Measurements from ENCODE around the gene IGSF23.
A peak's percentile ranks its signal among the peaks of the same experiment; 100 is the strongest.
"Not testable (repeated sequence)": the region's sequence is repeated elsewhere in the genome, so short reads cannot be mapped to it uniquely, and the experiment has no call there.

IGSF23 gene

DNA sequence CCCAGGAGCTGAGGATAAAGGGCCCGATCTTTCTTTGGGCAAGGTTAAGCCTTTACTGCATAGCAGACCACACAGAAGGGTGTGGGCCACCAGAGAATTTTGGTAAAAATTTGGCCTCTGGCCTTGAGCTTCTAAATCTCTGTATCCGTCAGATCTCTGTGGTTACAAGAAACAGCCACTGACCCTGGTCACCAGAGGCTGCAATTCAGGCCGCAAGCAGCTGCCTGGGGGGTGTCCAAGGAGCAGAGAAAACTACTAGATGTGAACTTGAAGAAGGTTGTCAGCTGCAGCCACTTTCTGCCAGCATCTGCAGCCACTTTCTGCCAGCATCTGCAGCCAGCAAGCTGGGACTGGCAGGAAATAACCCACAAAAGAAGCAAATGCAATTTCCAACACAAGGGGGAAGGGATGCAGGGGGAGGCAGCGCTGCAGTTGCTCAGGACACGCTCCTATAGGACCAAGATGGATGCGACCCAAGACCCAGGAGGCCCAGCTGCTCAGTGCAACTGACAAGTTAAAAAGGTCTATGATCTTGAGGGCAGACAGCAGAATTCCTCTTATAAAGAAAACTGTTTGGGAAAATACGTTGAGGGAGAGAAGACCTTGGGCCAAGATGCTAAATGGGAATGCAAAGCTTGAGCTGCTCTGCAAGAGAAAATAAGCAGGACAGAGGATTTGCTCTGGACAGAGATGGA is 49.5 kb downstream of the IGSF23 start:
- DNase-seq (ENCODE audit: low read depth in 2 of 3, low spot score in 1 of 3), result no peak

DNA sequence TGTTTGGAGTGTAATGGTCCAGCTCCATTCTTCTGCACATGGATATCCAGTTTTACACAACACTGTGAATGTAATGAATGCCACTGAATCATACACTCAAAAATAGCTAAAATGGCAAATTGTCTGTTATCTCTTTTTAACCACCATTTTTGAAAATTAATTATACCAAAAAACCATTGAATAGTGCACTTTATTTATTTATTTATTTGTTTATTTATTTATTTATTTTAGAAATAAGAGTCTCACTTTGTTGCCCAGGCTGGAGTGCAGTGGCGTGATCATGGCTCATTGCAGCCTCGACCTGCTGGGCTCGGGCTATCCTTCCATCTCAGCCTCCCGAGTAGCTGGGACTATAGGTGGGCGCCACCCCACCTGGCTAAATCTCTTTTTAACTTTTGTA is 50.6 kb downstream of the IGSF23 start:
- DNase-seq (ENCODE audit: low read depth in 2 of 3, low spot score in 1 of 3), result no peak

DNA sequence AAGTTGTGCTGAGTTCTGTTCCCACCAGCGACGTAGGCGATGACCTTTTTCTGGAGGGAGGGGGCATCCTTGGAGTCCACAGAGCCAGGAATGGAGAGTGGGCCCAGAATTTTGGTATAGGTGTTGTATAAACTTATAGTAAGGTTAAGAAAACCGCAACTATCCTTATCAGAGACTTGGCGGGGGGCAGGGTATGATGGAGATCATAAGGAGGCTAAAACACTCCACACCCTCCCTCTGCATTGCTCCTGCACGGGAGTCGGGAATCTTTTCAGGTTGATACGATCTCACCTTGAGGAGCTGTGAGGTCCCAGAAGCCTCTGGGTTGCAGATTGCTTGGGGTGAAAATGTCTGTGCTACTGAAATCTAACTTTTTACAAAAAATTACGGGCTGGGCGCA is 51.6 kb downstream of the IGSF23 start:
- no peak for DNase-seq (ENCODE audit: low read depth in 2 of 3, low spot score in 1 of 3)

DNA sequence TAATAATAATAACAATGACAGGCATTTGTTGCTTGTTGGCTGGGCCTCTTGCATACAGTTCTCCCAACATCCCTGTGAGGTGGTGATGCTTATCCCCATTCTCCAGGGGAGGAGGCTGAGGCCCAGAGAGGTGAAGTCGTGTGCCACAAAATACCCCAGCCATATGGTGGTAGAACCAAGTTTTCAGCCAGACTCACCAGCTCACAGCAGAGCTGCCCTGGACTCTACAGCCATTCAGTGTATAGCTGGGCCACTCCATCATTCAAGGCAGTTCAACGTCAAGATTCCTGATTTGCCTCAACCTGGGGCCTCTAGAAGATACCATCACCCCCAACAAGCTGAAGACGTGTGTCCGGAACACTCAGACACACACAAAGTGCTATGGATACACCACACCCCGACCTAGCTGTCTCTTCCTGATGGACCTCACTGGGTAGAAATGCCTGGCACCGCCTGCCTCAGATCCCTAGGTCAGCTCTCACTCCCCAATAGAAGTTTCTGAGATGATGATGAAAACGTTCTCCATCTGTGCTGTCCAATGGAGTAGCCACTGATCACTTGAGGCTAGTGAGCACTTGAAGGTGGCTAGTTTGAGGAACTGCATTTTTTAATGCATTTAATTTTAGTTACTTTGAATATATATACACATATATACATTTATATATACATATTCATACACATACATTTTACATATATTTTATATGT is 53.6 kb downstream of the IGSF23 start:
- DNase-seq (ENCODE audit: low read depth in 2 of 3, low spot score in 1 of 3), result no peak

DNA sequence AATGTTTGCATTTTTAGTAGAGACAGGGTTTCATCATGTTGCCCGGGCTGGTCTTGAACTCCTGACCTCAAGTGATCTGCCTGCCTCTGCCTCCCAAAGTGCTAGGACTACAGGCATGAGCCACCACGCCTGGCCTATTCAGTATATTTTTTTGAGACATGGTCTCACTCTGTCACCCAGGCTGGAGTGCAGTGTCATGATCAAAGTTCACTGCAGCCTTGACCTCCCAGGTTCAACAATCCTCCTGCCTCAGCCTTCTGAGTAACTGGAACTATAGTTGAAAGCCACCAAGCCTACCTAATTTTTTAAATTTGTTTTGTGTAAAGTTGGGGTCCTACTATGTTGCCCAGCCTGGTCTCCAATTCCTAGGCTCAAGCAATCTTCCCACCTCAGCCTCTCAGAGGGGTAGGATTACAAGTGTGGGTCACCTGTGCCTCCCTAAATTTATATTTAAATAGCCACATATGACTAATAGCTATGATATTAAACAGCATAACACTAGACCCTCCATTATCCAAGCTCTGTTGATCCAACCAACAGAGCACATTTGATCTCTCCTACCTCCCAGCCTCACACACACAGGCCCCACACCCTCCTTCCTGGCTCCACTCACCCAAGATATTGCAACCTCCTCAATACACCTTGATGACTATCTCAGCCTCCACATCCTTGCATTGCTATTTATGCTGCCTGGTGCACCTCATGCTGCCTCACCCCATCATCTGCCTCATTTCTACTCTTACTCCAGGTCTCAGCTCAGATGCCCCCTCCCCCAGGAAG is 55.8 kb downstream of the IGSF23 start:
- no peak for DNase-seq (ENCODE audit: low read depth in 2 of 3, low spot score in 1 of 3)

DNA sequence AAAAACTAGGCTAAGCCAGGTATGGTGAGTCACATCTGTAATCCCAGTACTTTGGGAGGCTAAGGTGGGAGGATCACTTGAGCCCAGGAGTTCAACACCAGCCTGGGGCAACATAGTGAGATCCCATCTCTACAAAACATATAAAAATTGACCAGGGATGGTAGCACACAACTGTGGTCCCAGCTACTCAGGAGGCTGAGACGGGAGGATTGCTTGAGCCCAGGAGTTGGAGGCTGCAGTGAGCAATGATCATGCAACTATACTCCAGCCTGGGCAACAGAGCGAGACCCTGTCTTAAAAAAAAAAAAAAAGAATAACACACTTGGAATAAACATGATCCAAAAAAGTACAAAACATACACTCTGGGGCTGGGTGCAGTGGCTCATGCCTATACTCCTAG is 56.7 kb downstream of the IGSF23 start:
- DNase-seq (ENCODE audit: low read depth in 2 of 3, low spot score in 1 of 3), result not testable (repeated sequence)

DNA sequence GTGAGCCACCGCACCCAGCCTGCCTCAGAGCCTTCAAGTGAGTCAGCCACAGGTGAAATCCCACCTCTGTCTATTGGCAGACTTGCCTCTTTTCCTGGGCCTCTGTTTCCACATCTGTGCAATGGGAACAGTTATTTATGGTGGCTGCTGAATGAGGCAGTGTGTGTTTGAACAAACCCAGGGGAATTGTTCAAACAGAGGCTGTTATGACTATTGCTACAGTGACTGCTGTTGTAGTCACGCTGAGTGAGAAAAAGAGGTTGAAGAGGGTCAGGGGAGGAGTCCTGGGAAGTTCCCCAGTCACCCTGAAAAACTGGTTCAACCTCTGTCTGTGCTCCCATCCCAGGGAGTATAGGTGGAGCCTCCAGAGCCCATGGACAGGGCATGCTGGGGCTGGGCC is 58.0 kb downstream of the IGSF23 start, which contains the start of gene CEACAM19:
TSS of gene CEACAM19 (plus strand) at position 83 of the 400 bp plus-strand sequence. CDS start 450 bp downstream, outside the sequence.
- DNase-seq (ENCODE audit: low read depth in 2 of 3, low spot score in 1 of 3), result no peak

DNA sequence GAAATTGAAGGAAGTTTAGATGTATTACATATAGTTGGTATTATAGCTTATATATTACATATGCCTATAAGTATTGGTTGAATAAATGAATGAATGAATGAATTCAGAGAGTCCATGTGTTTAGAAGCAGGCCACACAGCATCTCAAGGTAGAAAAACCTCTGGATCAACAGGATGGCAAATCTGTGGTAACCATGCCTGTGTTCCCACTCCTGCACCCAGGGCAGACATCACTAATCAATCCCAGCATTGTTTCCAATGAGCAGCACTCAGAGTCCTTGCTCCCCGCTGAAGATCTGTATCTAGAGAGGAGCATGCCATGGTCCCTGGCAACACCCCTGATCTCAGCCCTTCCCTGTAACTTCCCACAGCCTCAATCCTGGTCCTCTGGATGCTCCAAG is 58.9 kb downstream of the IGSF23 start:
- DNase-seq (ENCODE audit: low read depth in 2 of 3, low spot score in 1 of 3), result no peak

DNA sequence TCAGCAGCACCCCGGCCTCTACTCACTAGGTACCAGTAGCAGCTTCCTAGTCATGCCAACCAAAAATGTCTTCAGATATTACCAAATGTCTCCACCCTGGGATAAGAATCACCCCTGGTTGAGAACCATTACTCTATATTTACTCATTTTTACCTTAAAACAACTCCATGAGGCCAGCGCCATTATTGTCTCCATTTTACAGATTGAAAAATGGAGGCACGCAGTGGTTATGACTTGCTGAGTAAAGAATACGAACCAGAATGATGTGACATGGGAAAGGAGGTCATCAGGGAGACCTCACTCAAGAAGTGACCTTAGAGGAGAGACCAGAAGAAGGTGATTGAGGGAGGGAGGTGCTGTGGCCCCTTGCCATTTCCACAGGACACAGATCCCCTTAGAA is 60.1 kb downstream of the IGSF23 start:
- no peak for DNase-seq (ENCODE audit: low read depth in 2 of 3, low spot score in 1 of 3)

DNA sequence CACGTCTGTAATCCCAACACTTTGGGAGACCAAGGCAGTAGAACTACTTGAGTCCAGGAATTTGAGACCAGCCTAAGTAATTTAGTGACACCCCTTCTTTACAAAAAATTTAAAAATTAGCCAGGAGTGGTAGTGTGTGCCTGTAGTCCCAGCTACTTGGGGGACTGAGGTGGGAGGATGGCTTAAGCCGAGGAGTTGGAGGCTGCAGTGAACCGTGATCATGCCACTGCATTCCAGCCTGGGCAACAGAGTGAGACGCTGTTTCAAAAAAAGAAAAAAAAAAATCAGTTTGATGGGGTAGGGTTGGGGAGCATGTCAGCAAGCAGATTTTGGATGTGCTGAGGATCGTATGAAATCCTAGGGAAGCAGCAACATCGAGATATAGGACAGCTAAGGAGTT is 62.2 kb downstream of the IGSF23 start:
- no peak for DNase-seq (ENCODE audit: low read depth in 2 of 3, low spot score in 1 of 3)

DNA sequence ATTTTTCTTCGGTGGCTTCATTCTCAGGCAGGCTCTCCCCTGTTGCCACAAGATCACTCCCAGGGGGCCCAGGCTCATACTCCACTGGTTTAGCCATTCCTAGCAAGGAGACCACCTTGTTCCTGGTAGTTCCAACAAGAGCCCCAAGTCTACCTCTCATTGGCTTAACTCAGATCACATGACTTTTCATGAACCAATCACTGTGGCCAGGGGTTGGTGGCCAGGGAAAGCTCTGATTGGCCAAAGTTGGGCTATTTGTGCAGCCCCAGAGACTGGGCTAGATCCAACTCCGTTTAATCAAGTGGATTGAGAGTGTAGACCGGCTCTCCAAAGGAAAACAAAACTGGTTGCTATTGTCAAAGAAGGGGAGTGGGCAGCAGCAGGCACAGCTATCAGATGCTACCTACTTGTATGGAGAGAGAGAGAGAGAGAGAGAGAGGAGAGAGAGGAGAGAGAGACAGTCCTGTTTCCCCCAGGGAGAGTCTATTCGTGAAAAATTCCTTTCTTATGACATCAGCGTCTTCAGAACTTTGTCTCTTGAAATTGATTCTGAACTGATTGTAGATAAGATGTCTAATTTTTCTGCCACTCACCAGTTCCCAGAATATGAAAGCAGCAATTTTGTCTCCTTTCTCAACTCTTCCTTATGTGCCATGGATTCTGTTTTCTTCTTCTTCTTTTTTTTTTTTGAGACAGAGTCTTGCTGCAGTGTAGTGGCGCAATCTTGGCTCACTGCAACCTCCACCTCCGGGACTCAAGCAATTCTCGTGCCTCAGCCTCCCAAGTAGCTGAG is 63.9 kb downstream of the IGSF23 start:
- DNase-seq (ENCODE audit: low read depth in 2 of 3, low spot score in 1 of 3), result no peak

DNA sequence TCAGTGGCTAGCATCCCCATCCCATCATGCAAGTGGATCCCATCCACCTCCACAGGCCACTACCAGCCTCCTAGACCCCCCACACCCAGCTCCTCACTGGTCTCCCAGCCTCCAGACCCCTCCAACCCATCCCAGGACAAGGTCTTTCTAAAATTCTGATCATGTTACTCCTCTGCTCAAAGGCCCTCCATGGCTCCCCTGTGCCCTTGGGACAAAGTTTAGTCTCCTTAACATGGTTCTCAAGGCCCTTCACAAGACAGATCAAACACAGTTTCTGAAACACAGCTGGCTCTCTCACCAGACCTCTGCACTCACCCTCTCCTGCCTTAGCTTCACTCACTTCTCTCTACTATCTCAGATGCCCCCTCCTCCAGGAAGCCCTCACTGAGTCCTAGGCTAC is 67.2 kb downstream of the IGSF23 start:
- no peak for DNase-seq (ENCODE audit: low read depth in 2 of 3, low spot score in 1 of 3)

DNA sequence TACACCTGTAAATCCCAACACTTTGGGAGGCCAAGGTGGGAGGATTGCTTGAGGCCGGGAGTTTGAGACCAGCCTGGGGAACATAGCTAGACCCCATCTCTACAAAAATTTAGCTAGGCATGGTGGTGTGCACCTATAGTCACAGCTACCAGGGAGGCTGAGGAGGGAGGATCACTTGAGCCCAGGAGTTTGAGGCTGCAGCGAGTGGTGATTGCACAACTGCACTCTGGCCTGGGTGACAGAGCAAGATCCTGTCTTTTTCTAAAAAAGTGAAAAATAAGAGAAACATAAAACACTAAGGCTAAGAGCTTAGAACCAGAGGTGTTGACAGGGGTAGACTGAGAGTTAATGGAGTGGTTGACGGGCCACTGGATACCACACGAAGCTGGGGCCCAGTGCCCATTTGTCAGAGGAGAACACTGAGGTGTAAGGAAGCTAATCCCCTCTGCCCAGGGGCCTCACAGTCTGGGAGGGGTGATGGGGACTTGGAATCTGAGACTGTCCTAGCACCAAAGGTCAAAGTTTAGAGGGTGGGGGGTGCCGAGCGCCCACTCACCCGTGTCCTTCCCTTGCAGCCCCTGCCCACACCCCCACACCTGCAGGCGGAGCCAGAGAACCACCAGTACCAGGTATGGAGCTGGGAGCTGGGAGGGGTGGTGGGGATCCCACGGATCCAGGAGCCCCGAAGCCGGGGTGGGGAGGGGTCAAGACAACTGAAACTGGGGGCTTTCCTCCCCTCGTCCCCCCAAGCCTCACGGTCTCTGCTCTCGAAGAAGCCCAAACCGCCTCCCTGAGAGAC is 68.8 kb downstream of the IGSF23 start:
- DNase-seq (ENCODE audit: low read depth in 2 of 3, low spot score in 1 of 3), result no peak

DNA sequence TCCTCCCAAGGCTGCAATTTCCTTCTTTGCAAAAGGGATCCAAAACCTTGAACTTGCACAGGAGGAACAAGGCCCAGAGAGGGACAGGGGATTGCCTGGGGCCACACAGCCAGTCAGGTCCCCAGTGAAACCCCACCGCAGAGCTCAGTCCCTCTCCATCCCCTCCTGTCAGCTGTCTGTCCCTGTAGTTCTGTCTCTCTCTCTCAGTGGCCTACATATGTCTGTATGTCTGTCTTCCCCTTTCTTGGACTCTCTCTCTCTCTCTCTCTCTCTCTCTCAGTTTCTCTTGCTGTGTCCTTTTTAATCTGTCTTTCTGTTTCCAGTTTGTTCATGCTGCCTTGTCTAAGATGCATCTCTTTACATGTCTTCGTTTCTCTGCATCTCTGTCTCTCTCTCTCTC is 69.4 kb downstream of the IGSF23 start:
- DNase-seq (ENCODE audit: low read depth in 2 of 3, low spot score in 1 of 3), result no peak

DNA sequence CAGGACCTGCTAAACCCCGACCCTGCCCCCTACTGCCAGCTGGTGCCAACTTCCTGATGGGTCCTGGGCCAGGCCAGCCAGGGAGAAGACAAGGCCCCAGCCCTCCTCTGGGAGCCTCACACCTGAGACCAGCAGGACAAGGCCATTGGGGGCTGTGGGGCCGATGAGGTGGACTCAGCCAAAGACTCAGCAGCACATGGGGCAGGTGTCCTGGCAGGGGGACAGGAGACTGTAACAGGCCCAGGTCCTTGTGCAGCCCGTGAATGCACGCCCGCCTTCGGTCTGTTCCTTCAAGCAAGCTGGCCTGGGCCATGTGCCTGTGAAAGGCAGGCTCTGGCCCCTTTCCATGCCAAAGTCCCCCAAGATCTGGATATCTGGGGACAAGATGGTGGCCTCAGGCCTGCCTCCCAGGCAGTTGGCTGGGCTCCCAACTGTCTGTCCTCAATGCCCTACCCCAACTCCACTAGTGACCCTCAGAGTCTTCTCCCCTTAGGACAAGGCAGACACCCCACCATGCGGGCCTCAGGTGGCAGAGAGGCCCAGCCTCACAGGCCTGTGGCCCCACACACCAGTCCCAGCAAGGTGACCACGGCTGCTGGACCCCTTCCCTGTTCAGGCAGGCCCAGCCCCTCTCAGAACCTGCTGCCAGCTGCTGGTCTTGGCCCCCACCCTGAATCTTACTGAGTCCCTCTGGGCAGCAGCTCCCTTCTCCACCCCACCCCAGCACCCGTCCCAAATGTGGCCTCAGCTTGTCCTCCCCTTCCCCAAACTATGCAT is 70.3 kb downstream of the IGSF23 start:
- no peak for DNase-seq (ENCODE audit: low read depth in 2 of 3, low spot score in 1 of 3)

DNA sequence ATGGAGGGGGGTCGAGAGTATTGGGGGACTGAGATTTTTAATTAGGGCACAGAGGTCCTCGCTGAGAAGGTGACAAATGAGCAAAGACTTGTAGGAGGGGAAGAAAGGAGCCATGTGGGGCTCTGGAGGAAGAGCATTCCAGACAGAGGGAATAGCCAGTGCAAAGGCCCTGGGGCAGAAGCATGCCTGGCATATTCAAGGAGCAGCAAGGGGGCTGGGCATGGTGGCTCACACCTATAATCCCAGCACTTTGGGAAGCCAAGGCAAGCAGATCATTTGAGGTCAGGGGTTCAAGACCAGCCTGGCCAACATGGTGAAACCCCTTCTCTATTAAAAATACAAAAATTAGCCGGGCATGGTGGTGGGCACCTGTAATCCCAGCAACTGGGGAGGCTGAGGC is 71.0 kb downstream of the IGSF23 start:
- DNase-seq (ENCODE audit: low read depth in 2 of 3, low spot score in 1 of 3), result not testable (repeated sequence)

DNA sequence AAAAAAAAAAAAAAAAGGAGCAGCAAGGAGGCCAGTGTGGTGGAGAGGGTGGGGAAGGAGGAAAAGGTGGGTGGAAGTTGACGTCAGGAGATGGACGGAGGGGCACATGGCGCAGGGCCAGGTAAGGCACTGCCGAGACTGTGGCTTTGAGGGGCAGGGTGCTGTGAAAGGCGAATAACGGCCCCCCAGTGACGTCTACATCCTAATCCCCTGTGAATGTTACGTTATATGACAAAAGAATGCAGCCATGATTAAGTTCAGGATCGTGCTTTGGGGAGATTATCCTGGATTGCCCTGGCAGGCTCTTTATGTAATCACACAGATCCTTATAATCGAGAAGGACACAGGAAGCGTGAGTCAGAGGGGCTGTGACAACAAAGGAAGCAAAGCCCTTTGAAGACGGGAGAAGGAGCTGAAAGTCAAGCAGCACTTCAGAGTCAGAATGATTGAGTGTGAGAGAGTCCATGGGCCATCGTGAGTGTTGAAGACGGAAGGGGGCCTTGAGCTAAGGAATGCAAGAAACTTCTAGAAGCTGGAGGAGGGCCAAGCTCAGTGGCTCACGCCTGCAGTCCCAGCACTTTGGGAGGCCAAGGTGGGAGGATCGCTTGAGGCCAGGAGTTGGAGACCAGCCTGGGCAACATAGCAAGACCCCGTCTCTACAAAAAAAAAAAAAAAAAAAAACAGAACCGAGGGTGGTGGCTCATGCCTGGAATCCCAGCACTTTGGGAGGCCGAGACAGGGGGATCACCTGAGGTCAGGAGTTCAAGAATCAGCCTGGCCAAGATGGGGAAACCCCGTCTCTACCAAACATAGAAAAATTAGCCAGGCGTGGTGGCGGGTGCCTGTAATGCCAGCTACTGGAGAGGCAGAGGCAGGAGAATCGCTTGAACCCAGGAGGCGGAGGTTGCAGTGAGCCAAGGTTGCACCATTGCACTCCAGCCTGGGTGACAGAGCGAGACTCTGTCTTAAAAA is 71.8 kb downstream of the IGSF23 start:
- peak in 1 of 3 donors; percentile 5 for DNase-seq (ENCODE audit: low read depth in 2 of 3, low spot score in 1 of 3)

DNA sequence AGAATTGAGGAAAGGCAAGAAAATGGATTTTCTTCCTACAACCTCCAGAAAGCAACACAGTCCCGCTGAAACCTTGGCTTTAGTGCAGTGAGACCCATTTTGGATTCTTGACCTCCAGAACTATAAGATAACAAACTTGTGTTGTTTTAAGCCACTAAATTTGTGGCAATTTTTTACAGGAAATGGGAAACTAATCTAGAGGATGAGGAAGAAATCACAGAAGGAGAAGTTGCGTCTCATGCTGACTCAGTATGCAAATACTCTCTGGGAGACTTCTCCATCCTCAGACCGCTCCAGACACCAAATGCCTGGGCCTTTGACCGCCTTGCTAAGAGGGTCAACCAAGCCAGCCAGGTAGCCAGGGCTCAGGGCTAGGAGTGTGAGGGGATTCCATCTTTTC is 72.5 kb downstream of the IGSF23 start:
- no peak for DNase-seq (ENCODE audit: low read depth in 2 of 3, low spot score in 1 of 3)

Measured in stimulated activated CD4-positive, alpha-beta T cell treated with anti-CD3 and anti-CD28 coated beads, Interleukin-12 subunit alpha, Interleukin-12 subunit beta, amount 100 ng/mL, for 48 hours (primary cell).